Measurements from ENCODE around the gene INTS4.

INTS4 gene

DNA sequence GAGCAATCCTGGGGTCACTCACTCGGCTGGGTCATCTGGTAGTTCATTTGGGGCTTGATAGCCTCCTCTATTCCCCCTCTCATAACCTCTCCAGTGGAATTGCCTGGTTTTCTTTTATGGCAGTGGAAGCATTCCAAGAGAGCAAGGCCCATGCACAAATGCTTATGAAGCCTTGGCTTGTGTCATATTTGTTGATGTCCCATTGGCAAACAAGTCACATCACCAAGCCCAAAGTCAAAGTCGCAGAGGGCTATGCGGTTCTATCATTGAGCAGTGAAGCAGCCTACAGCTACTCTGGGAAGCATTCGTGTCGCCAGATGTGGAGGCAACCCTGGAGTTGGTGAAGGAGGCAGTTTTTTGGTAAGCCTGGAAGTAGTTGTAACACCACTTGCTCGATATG, 16.3 kb upstream of the INTS4 start:
- H3K9me3 ChIP-seq (ENCODE audit: insufficient read depth, low read depth, low read length): no peaks in the 10 kb centered on the region
- H3K9ac ChIP-seq (ENCODE audit: low read depth, low read length, poor library complexity, severe bottlenecking): no peak overlapping the region
- no peaks in the 10 kb centered on the region for H3K36me3 ChIP-seq (ENCODE audit: insufficient read depth, low read length)
- H3K79me2 ChIP-seq (ENCODE audit: insufficient read depth, low read length): no peaks in the 10 kb centered on the region
- no peaks in the 10 kb centered on the region for H3K9me2 ChIP-seq (replicated peaks; ENCODE audit: low read depth, low read length)
- H2AFZ ChIP-seq (ENCODE audit: low read length): no peak overlapping the region
- no peak for TF ChIP-seq EZH2phosphoT487 (IDR thresholded peaks at IDR 0.05; ENCODE audit: borderline replicate concordance)
- TF ChIP-seq, protein P1, sequence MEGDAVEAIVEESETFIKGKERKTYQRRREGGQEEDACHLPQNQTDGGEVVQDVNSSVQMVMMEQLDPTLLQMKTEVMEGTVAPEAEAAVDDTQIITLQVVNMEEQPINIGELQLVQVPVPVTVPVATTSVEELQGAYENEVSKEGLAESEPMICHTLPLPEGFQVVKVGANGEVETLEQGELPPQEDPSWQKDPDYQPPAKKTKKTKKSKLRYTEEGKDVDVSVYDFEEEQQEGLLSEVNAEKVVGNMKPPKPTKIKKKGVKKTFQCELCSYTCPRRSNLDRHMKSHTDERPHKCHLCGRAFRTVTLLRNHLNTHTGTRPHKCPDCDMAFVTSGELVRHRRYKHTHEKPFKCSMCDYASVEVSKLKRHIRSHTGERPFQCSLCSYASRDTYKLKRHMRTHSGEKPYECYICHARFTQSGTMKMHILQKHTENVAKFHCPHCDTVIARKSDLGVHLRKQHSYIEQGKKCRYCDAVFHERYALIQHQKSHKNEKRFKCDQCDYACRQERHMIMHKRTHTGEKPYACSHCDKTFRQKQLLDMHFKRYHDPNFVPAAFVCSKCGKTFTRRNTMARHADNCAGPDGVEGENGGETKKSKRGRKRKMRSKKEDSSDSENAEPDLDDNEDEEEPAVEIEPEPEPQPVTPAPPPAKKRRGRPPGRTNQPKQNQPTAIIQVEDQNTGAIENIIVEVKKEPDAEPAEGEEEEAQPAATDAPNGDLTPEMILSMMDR (conservative IDR thresholded peaks at IDR 0.05; ENCODE audit: low read length): no peak
- no peaks in the 10 kb centered on the region for H3K4me1 ChIP-seq (ENCODE audit: insufficient read depth, low read length, poor library complexity, severe bottlenecking)
- no peaks in the 10 kb centered on the region for H4K20me1 ChIP-seq (ENCODE audit: insufficient read depth, low read length, poor library complexity, severe bottlenecking)
- H3F3A ChIP-seq (ENCODE audit: low read depth): no peaks in the 10 kb centered on the region
- H3K27me3 ChIP-seq (ENCODE audit: insufficient read depth, low read length, poor library complexity, severe bottlenecking): no peaks in the 10 kb centered on the region
- H3K4me2 ChIP-seq (ENCODE audit: low read depth, low read length, poor library complexity, severe bottlenecking): no peak overlapping the region
- H3K4me3 ChIP-seq (ENCODE audit: low read length, poor library complexity, severe bottlenecking): no peak overlapping the region

GRCh38 chr11:78010304-78010703, 15.8 kb upstream of the INTS4 start:
- H3K79me2 ChIP-seq (ENCODE audit: insufficient read depth, low read length): no peaks in the 10 kb centered on the region
- no peak overlapping the region for H3K9ac ChIP-seq (ENCODE audit: low read depth, low read length, poor library complexity, severe bottlenecking)
- TF ChIP-seq, protein P1 (conservative IDR thresholded peaks at IDR 0.05; ENCODE audit: low read length): no peak
- TF ChIP-seq EZH2phosphoT487 (IDR thresholded peaks at IDR 0.05; ENCODE audit: borderline replicate concordance): no peak
- no peak overlapping the region for H2AFZ ChIP-seq (ENCODE audit: low read length)
- no peak overlapping the region for H3K4me2 ChIP-seq (ENCODE audit: low read depth, low read length, poor library complexity, severe bottlenecking)
- no peaks in the 10 kb centered on the region for H3K36me3 ChIP-seq (ENCODE audit: insufficient read depth, low read length)
- no peaks in the 10 kb centered on the region for H4K20me1 ChIP-seq (ENCODE audit: insufficient read depth, low read length, poor library complexity, severe bottlenecking)
- H3K4me3 ChIP-seq (ENCODE audit: low read length, poor library complexity, severe bottlenecking): no peak overlapping the region
- no peaks in the 10 kb centered on the region for H3K4me1 ChIP-seq (ENCODE audit: insufficient read depth, low read length, poor library complexity, severe bottlenecking)
- H3K9me2 ChIP-seq (replicated peaks; ENCODE audit: low read depth, low read length): no peaks in the 10 kb centered on the region
- no peaks in the 10 kb centered on the region for H3K27me3 ChIP-seq (ENCODE audit: insufficient read depth, low read length, poor library complexity, severe bottlenecking)
- no peaks in the 10 kb centered on the region for H3K9me3 ChIP-seq (ENCODE audit: insufficient read depth, low read depth, low read length)
- H3F3A ChIP-seq (ENCODE audit: low read depth): no peaks in the 10 kb centered on the region

DNA sequence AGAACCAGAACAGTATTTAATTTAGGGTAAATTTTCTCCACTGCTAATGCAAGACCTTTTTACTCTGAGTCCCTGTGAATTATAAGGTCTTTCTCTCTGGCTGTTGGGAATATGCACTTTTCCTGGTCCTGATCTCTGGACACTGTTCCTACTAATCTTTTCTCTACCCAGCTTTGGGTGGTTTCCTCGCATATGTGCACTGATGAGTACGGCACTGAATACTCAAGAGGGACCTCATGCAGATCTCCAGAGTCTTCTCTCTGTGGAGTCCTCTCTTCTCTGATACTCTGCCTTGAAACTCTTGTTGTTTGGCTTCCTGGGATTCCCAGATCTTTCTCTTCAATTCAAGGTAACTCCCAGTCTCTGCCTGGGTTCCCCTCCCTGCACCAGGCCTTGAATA, 14.6 kb upstream of the INTS4 start:
- Histone ChIP-seq H3K4me1 (ENCODE audit: insufficient read depth, low read length, poor library complexity, severe bottlenecking) (no peaks in the 10 kb centered on the region), H3K9me2 (replicated peaks; ENCODE audit: low read depth, low read length) (no peaks in the 10 kb centered on the region), H3K4me2 (ENCODE audit: low read depth, low read length, poor library complexity, severe bottlenecking) (no peak overlapping the region), H3K9me3 (ENCODE audit: insufficient read depth, low read depth, low read length) (no peaks in the 10 kb centered on the region), H3K36me3 (ENCODE audit: insufficient read depth, low read length) (no peaks in the 10 kb centered on the region), H3K4me3 (ENCODE audit: low read length, poor library complexity, severe bottlenecking) (no peak overlapping the region), H3K79me2 (ENCODE audit: insufficient read depth, low read length) (no peaks in the 10 kb centered on the region), H3F3A (ENCODE audit: low read depth) (no peaks in the 10 kb centered on the region), H4K20me1 (ENCODE audit: insufficient read depth, low read length, poor library complexity, severe bottlenecking) (no peaks in the 10 kb centered on the region), H3K27me3 (ENCODE audit: insufficient read depth, low read length, poor library complexity, severe bottlenecking) (no peaks in the 10 kb centered on the region), H2AFZ (ENCODE audit: low read length) (no peak overlapping the region), H3K9ac (ENCODE audit: low read depth, low read length, poor library complexity, severe bottlenecking) (no peak overlapping the region)
- TF ChIP-seq, protein P1 (conservative IDR thresholded peaks at IDR 0.05; ENCODE audit: low read length): no peak
- no peak for TF ChIP-seq EZH2phosphoT487 (IDR thresholded peaks at IDR 0.05; ENCODE audit: borderline replicate concordance)

Measured in Loucy (cell line).